ENCODE measurements around the gene TRIP4.

DNA sequence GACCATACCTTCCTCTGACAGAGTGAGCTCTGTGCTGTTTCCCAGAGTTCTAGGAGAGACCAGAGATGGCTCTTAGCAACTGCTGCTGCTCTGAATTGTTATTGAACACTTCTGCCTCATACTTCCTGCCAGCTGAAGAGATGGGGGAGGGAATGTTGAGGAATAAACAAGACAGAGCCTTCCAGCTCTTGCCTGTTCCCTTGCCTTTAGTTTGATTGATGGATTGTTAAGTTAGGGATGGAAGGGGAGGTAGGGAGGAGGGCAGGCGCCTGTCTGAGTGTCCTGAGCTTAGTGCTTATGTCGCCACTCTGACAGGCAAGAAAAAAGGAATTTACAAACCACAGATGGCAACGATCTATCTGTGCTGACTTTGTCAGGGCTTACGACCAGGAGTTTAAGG lies 115.6 kb downstream of the TRIP4 start:
- no peak for TF ChIP-seq POLR2A (IDR thresholded peaks at IDR 0.05)
- TF ChIP-seq, protein P1, sequence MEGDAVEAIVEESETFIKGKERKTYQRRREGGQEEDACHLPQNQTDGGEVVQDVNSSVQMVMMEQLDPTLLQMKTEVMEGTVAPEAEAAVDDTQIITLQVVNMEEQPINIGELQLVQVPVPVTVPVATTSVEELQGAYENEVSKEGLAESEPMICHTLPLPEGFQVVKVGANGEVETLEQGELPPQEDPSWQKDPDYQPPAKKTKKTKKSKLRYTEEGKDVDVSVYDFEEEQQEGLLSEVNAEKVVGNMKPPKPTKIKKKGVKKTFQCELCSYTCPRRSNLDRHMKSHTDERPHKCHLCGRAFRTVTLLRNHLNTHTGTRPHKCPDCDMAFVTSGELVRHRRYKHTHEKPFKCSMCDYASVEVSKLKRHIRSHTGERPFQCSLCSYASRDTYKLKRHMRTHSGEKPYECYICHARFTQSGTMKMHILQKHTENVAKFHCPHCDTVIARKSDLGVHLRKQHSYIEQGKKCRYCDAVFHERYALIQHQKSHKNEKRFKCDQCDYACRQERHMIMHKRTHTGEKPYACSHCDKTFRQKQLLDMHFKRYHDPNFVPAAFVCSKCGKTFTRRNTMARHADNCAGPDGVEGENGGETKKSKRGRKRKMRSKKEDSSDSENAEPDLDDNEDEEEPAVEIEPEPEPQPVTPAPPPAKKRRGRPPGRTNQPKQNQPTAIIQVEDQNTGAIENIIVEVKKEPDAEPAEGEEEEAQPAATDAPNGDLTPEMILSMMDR (IDR thresholded peaks at IDR 0.05), result no peak

All from body of pancreas (tissue), 4 donors.